22Rv1 (cell line): Measurements from ENCODE around the gene SETBP1.

Experiments
- CTCF ChIP-seq: fragments of 450-650 bp; IDR thresholded peaks from 2 replicates; pipeline ENCODE4 v1.5.1; 2017; ENCODE audit warnings: mild to moderate bottlenecking
- ZFX ChIP-seq: fragments of 450-650 bp; IDR thresholded peaks from 2 replicates; pipeline ENCODE4 v1.6.1; 2017; ENCODE audit warnings: antibody characterized with exemption, borderline replicate concordance

GRCh38 chr18:44813586-44813985, 132.9 kb downstream of the SETBP1 start:
- no peak for TF ChIP-seq CTCF
- no peak for TF ChIP-seq ZFX
